HepG2 (cell line): ENCODE measurements around the gene TMEM215. TPM values are rescaled to one million over a fixed set of nuclear protein-coding genes. Genes with fewer than 3 reads are reported as not detected.

Source experiments
- polyA plus RNA-seq, 8 experiments: library from polyadenylated mRNA; depleted of rRNA in 3 of 8; stranded (reverse) in 7 of 8; unstranded in 1 of 8; fragments of >200 nt; fragmentation: Illumina TruSeq in 4 of 8; extraction: Trizol in 4 of 8; gene quantifications; 2 replicates each; pipeline versions ENCODE4 v1.2.1 to v1.2.3, GENCODE V29; 2011 to 2016; ENCODE audit warnings: low read depth in 4 of 8, missing spikeins in 1 of 8, mixed read lengths in 1 of 8; ENCODE audit not compliant: insufficient read depth in 1 of 8
- small RNA-seq, 3 experiments: library from RNA; depleted of rRNA; stranded (forward); fragments of <200 nt; gene quantifications; one replicate each; pipeline ENCODE3, GENCODE V24; 2012; ENCODE audit warnings: low read depth in 2 of 3, low replicate concordance in 1 of 3; ENCODE audit not compliant: insufficient read length in 3 of 3, insufficient read depth in 2 of 3
- total RNA-seq, 5 experiments: library from RNA; depleted of rRNA; stranded (reverse); fragments of >200 nt; fragmentation: Illumina TruSeq; extraction: Trizol; gene quantifications; 2 replicates each; pipeline ENCODE4 v1.2.3, GENCODE V29; 2016; ENCODE audit warnings: low read depth in 1 of 5

Gene TMEM215
- total and polyA plus RNA-seq, 2 of the 13 experiments (the other 11 are each of a cell fraction or from before 2014, with no cell fraction given) = not detected

Small RNA genes lying within 50 kb of the gene (small RNA-seq; reads per million reads assigned to genes)
- 0 reads per million in 3 experiments for gene RF00019

Other genes starting within 250 kb of the TMEM215 start
- 13.3 and 17.9 TPM in 2 replicates for gene SMIM27, start 231.2 kb upstream of the TMEM215 start, total RNA-seq (2016; rRNA removed; fragmentation: Illumina TruSeq; extraction: Trizol)
- 19.0 and 22.5 TPM in 2 replicates for gene SMIM27, start 231.2 kb upstream of the TMEM215 start, polyA plus RNA-seq (2011; rRNA removed)
- gene TOPORS, start 231.0 kb upstream of the TMEM215 start, total RNA-seq (2016; rRNA removed; fragmentation: Illumina TruSeq; extraction: Trizol) = 19.6 and 28.8 TPM in 2 replicates
- 6.1 and 6.8 TPM in 2 replicates for gene TOPORS, start 231.0 kb upstream of the TMEM215 start, polyA plus RNA-seq (2011; rRNA removed)
- 81.9 and 106 TPM in 2 replicates for gene NDUFB6, start 210.4 kb upstream of the TMEM215 start, total RNA-seq (2016; rRNA removed; fragmentation: Illumina TruSeq; extraction: Trizol)
- gene NDUFB6, start 210.4 kb upstream of the TMEM215 start, polyA plus RNA-seq (2011; rRNA removed) = 21.5 and 31.2 TPM in 2 replicates
- gene TAF1L, start 147.9 kb upstream of the TMEM215 start, total RNA-seq (2016; rRNA removed; fragmentation: Illumina TruSeq; extraction: Trizol) = not detected in 2 replicates
- not detected in 2 replicates for gene TAF1L, start 147.9 kb upstream of the TMEM215 start, polyA plus RNA-seq (2011; rRNA removed)
- 44.9 and 54.0 TPM in 2 replicates for gene APTX, start 218.1 kb downstream of the TMEM215 start, total RNA-seq (2016; rRNA removed; fragmentation: Illumina TruSeq; extraction: Trizol)
- gene APTX, start 218.1 kb downstream of the TMEM215 start, polyA plus RNA-seq (2011; rRNA removed) = 22.4 and 23.1 TPM in 2 replicates
- gene DNAJA1, start 241.7 kb downstream of the TMEM215 start, total RNA-seq (2016; rRNA removed; fragmentation: Illumina TruSeq; extraction: Trizol) = 306 and 476 TPM in 2 replicates
- gene DNAJA1, start 241.7 kb downstream of the TMEM215 start, polyA plus RNA-seq (2011; rRNA removed) = 95.9 and 102 TPM in 2 replicates